SU-DHL-6 (cell line): Measurements from ENCODE around the gene NAV2.

ENCODE experiments used
- H2AFZ ChIP-seq: fragments of 200-600 bp; sonication (generic); 2 replicates; pipeline ENCODE4 v1.6.1; 2014; ENCODE audit warnings: low read depth, mild to moderate bottlenecking, moderate library complexity, mixed read lengths, antibody characterized with exemption, low read length; ENCODE audit not compliant: severe bottlenecking
- H3F3A ChIP-seq: fragments of 200-600 bp; shearing (Covaris generic); 2 replicates; pipeline ENCODE4 v1.6.0; 2016; ENCODE audit warnings: antibody characterized with exemption, mild to moderate bottlenecking; ENCODE audit not compliant: insufficient read depth
- H3K27ac ChIP-seq: fragments of 200-600 bp; sonication (generic); 2 replicates; pipeline ENCODE4 v1.5.1; 2016; ENCODE audit warnings: low read depth, mild to moderate bottlenecking, low read length, moderate library complexity, mixed read lengths
- H3K27me3 ChIP-seq: fragments of 200-600 bp; sonication (generic), shearing (Covaris generic); 2 replicates; pipeline ENCODE4 v1.6.0; 2014; ENCODE audit warnings: mild to moderate bottlenecking, low read length
- H3K36me3 ChIP-seq: fragments of 200-600 bp; sonication (generic); 2 replicates; pipeline ENCODE4 v1.6.1; 2014; ENCODE audit warnings: mild to moderate bottlenecking, low read length, mixed read lengths
- H3K4me2 ChIP-seq: fragments of 300-600, 200-600 bp; shearing (Covaris generic), sonication (generic); 2 replicates; pipeline ENCODE4 v1.6.0; 2014; ENCODE audit warnings: low read length, low read depth, mild to moderate bottlenecking; ENCODE audit not compliant: poor library complexity, severe bottlenecking
- H3K4me3 ChIP-seq: fragments of 200-600 bp; sonication (generic); 2 replicates; pipeline ENCODE4 v1.5.1; 2014; ENCODE audit warnings: antibody characterized with exemption, low read length, mild to moderate bottlenecking, mixed read lengths; ENCODE audit not compliant: insufficient read depth, poor library complexity, severe bottlenecking
- H3K79me2 ChIP-seq: fragments of 200-600 bp; sonication (generic); 2 replicates; pipeline ENCODE4 v1.6.1; 2014; ENCODE audit warnings: mild to moderate bottlenecking, low read length, moderate library complexity; ENCODE audit not compliant: insufficient read depth
- H3K9ac ChIP-seq: fragments of 200-600 bp; sonication (generic); 2 replicates; pipeline ENCODE4 v1.7.0; 2014; ENCODE audit warnings: mild to moderate bottlenecking, low read length
- H3K9me2 ChIP-seq: fragments of 200-600 bp; sonication (generic); replicated peaks from 2 replicates; pipeline ENCODE4 v1.6.1; 2014; ENCODE audit warnings: low read length; ENCODE audit not compliant: insufficient read depth
- H3K9me3 ChIP-seq: fragments of 200-600 bp; sonication (generic); 2 replicates; pipeline ENCODE4 v1.6.1; 2014; ENCODE audit warnings: low read length, mixed read lengths; ENCODE audit not compliant: insufficient read depth
- H4K20me1 ChIP-seq: fragments of 200-600 bp; sonication (generic); 2 replicates; pipeline ENCODE4 v1.6.1; 2014; ENCODE audit warnings: low read depth, mild to moderate bottlenecking, antibody characterized with exemption, low read length, moderate library complexity, mixed read lengths
- CTCF ChIP-seq: fragments of 200-600 bp; sonication (generic); IDR thresholded peaks from one replicate; pipeline ENCODE4 v1.5.1; 2017; ENCODE audit warnings: antibody characterized with exemption, mild to moderate bottlenecking, low read length, moderate library complexity; ENCODE audit not compliant: insufficient read depth, poor library complexity, severe bottlenecking
- EZH2phosphoT487 ChIP-seq: fragments of 200-600 bp; sonication (generic), shearing (Covaris generic); conservative IDR thresholded peaks from 2 replicates; pipeline ENCODE4 v1.6.1; 2018; ENCODE audit warnings: mild to moderate bottlenecking, antibody characterized with exemption, low read length, moderate library complexity, mixed read lengths

NAV2 gene

GRCh38 chr11:19975414-19975990 is 262.9 kb downstream of the NAV2 start:
- no peak overlapping the region for H3K9ac ChIP-seq
- H3K9me2 ChIP-seq: no peaks in the 10 kb centered on the region
- H3K79me2 ChIP-seq: no peaks in the 10 kb centered on the region
- H3K27me3 ChIP-seq: no peaks in the 10 kb centered on the region
- TF ChIP-seq CTCF (no peak), EZH2phosphoT487 (no peak)
- no peaks in the 10 kb centered on the region for H3F3A ChIP-seq
- H2AFZ ChIP-seq: no peak overlapping the region
- no peak overlapping the region for H3K4me2 ChIP-seq
- no peak overlapping the region for H3K4me3 ChIP-seq
- no peaks in the 10 kb centered on the region for H3K36me3 ChIP-seq
- H4K20me1 ChIP-seq: no peaks in the 10 kb centered on the region
- no peak overlapping the region for H3K27ac ChIP-seq
- no peaks in the 10 kb centered on the region for H3K9me3 ChIP-seq

- Histone ChIP-seq H3K9me2 (no peaks in the 10 kb centered on the region), H3K27ac (no peak overlapping the region), H3K79me2 (no peaks in the 10 kb centered on the region), H3K4me3 (no peak overlapping the region), H4K20me1 (no peaks in the 10 kb centered on the region), H3K36me3 (no peaks in the 10 kb centered on the region), H2AFZ (no peak overlapping the region), H3K9ac (no peak overlapping the region), H3F3A (no peaks in the 10 kb centered on the region), H3K27me3 (no peaks in the 10 kb centered on the region), H3K9me3 (no peaks in the 10 kb centered on the region), H3K4me2 (no peak overlapping the region)
- TF ChIP-seq CTCF: no peak
Measured at GRCh38 chr11:19976281-19976941, 263.8 kb downstream of the NAV2 start.

GRCh38 chr11:19977941-19978340 is 265.3 kb downstream of the NAV2 start:
- Histone ChIP-seq H3K27me3 (no peaks in the 10 kb centered on the region), H3K9ac (no peak overlapping the region), H4K20me1 (no peaks in the 10 kb centered on the region), H3K36me3 (no peaks in the 10 kb centered on the region), H2AFZ (no peak overlapping the region), H3K4me3 (no peak overlapping the region), H3F3A (no peaks in the 10 kb centered on the region), H3K27ac (no peak overlapping the region), H3K4me2 (no peak overlapping the region), H3K79me2 (no peaks in the 10 kb centered on the region), H3K9me2 (no peaks in the 10 kb centered on the region), H3K9me3 (no peaks in the 10 kb centered on the region)
- TF ChIP-seq CTCF: no peak
- no peak for TF ChIP-seq EZH2phosphoT487
